ENCODE results near the gene SCCPDH.

DNA sequence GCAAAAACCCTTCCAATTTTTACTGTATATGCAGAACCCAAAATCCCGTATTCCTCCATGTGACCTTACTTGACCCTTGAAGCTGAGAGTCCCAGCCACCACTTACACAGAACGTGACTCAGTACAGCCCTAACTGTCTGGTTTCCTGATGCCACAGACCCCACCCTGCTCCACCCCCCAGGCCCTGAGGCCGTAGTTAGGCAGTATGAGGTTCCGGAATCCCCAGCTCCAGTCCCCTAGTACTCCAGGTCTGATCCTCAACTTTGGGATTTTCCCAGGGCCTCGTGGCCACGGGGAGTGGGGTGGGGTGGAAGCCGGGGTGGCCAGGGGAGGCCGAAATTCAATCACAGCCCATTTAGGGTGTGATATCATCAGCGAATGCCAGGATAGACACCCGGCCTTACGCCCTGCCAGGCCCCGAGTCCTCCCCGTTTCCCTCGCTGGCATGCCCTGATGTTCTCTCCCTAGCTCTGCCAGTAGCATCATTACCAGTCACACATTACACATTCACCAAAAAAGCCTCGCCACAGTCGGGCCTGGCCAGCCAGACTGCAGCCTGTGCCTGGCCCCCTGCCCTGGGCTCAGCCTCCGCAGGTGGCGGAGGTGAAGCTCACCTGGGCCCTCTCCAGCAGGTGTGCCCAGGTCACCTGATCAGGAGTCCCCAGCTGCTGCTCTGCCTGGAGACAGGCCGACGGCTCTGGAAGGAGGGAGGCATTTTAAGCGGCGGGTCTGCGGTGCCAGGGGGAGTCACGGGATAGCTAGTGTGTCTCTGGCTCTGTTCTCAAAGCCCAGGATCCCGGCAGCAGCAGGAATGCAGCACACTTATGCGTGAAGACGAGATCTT lies 70.8 kb downstream of the SCCPDH start:
- TF ChIP-seq, protein P1, sequence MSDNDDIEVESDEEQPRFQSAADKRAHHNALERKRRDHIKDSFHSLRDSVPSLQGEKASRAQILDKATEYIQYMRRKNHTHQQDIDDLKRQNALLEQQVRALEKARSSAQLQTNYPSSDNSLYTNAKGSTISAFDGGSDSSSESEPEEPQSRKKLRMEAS (IDR thresholded peaks at IDR 0.05) = no peak
- no peak for TF ChIP-seq YY1 (IDR thresholded peaks at IDR 0.05)
- TF ChIP-seq, protein P2, sequence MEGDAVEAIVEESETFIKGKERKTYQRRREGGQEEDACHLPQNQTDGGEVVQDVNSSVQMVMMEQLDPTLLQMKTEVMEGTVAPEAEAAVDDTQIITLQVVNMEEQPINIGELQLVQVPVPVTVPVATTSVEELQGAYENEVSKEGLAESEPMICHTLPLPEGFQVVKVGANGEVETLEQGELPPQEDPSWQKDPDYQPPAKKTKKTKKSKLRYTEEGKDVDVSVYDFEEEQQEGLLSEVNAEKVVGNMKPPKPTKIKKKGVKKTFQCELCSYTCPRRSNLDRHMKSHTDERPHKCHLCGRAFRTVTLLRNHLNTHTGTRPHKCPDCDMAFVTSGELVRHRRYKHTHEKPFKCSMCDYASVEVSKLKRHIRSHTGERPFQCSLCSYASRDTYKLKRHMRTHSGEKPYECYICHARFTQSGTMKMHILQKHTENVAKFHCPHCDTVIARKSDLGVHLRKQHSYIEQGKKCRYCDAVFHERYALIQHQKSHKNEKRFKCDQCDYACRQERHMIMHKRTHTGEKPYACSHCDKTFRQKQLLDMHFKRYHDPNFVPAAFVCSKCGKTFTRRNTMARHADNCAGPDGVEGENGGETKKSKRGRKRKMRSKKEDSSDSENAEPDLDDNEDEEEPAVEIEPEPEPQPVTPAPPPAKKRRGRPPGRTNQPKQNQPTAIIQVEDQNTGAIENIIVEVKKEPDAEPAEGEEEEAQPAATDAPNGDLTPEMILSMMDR (IDR thresholded peaks at IDR 0.05; ENCODE audit: low read depth, low read length, missing input control) = no peak
- TF ChIP-seq, protein P3, sequence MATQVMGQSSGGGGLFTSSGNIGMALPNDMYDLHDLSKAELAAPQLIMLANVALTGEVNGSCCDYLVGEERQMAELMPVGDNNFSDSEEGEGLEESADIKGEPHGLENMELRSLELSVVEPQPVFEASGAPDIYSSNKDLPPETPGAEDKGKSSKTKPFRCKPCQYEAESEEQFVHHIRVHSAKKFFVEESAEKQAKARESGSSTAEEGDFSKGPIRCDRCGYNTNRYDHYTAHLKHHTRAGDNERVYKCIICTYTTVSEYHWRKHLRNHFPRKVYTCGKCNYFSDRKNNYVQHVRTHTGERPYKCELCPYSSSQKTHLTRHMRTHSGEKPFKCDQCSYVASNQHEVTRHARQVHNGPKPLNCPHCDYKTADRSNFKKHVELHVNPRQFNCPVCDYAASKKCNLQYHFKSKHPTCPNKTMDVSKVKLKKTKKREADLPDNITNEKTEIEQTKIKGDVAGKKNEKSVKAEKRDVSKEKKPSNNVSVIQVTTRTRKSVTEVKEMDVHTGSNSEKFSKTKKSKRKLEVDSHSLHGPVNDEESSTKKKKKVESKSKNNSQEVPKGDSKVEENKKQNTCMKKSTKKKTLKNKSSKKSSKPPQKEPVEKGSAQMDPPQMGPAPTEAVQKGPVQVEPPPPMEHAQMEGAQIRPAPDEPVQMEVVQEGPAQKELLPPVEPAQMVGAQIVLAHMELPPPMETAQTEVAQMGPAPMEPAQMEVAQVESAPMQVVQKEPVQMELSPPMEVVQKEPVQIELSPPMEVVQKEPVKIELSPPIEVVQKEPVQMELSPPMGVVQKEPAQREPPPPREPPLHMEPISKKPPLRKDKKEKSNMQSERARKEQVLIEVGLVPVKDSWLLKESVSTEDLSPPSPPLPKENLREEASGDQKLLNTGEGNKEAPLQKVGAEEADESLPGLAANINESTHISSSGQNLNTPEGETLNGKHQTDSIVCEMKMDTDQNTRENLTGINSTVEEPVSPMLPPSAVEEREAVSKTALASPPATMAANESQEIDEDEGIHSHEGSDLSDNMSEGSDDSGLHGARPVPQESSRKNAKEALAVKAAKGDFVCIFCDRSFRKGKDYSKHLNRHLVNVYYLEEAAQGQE (IDR thresholded peaks at IDR 0.05) = no peak
- no peak for TF ChIP-seq SP1 (IDR thresholded peaks at IDR 0.05)
- no peak for TF ChIP-seq JUND (IDR thresholded peaks at IDR 0.05)
- TF ChIP-seq, protein P4, sequence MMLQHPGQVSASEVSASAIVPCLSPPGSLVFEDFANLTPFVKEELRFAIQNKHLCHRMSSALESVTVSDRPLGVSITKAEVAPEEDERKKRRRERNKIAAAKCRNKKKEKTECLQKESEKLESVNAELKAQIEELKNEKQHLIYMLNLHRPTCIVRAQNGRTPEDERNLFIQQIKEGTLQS (IDR thresholded peaks at IDR 0.05) = no peak
- no peak for TF ChIP-seq TAF1 (conservative IDR thresholded peaks at IDR 0.05)
- no peak for TF ChIP-seq RAD21 (IDR thresholded peaks at IDR 0.05)
- TF ChIP-seq FOXA1 (IDR thresholded peaks at IDR 0.05) = no peak
- TF ChIP-seq GABPA (IDR thresholded peaks at IDR 0.05 in 1 of 2, conservative IDR thresholded peaks at IDR 0.05 in 1 of 2) = no peak

All from liver (tissue), 3 donors.